ENCODE measurements around the gene TUT4.
A peak's percentile ranks its signal among the peaks of the same experiment; 100 is the strongest.
"Not testable (repeated sequence)": the region's sequence is repeated elsewhere in the genome, so short reads cannot be mapped to it uniquely, and the experiment has no call there.

Gene TUT4, protein sequence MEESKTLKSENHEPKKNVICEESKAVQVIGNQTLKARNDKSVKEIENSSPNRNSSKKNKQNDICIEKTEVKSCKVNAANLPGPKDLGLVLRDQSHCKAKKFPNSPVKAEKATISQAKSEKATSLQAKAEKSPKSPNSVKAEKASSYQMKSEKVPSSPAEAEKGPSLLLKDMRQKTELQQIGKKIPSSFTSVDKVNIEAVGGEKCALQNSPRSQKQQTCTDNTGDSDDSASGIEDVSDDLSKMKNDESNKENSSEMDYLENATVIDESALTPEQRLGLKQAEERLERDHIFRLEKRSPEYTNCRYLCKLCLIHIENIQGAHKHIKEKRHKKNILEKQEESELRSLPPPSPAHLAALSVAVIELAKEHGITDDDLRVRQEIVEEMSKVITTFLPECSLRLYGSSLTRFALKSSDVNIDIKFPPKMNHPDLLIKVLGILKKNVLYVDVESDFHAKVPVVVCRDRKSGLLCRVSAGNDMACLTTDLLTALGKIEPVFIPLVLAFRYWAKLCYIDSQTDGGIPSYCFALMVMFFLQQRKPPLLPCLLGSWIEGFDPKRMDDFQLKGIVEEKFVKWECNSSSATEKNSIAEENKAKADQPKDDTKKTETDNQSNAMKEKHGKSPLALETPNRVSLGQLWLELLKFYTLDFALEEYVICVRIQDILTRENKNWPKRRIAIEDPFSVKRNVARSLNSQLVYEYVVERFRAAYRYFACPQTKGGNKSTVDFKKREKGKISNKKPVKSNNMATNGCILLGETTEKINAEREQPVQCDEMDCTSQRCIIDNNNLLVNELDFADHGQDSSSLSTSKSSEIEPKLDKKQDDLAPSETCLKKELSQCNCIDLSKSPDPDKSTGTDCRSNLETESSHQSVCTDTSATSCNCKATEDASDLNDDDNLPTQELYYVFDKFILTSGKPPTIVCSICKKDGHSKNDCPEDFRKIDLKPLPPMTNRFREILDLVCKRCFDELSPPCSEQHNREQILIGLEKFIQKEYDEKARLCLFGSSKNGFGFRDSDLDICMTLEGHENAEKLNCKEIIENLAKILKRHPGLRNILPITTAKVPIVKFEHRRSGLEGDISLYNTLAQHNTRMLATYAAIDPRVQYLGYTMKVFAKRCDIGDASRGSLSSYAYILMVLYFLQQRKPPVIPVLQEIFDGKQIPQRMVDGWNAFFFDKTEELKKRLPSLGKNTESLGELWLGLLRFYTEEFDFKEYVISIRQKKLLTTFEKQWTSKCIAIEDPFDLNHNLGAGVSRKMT (N-terminal part only)

DNA sequence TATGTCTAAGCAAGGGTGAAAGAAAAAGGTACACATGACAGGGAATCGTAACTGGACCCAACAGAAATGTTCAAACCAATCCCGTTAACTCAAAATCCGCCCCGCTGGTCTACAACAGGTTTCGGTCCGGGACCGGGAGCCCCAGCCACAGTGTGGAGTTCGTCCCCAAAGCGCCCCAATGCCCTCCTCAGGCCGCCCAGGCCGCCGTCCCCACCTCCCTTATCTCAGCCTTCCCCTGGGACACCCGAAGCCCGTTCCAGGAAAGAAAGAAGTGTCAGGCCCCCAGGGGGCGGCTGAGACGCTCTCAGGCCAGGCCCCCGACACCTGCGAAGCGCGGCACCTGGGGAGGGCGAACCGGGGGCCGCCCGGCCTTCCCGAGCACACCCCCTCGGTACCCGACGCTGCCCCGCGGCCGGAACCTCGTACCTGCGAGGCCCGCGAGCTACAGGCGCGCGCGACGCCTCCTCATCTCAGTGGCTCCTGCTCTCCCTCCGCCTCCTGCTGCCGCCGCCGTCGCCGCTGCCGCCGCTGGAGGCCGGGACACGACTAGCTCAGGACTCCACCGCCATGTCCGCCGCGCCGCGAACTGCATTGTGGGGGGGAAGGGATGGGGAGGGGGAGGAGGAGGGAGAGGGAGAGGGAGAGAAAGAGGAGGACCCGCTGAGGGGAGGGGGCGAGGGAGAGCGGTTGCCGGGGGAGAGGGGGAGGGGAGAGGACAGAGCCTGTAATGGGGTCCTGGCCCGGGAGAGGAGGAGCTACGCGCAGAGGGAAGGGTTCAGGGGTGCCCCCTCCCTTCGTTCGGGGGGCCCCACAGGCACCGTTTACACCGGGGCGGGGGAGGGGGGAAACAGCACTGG lies at the start of gene TUT4:
TSS of gene TUT4 (minus strand) at position 588 of the 857 bp plus-strand sequence. CDS start 26,812 bp downstream, outside the sequence.
- peak; percentile 60 to 68 for DNase-seq (ENCODE audit: low read depth in 1 of 2, low spot score in 1 of 2)

DNA sequence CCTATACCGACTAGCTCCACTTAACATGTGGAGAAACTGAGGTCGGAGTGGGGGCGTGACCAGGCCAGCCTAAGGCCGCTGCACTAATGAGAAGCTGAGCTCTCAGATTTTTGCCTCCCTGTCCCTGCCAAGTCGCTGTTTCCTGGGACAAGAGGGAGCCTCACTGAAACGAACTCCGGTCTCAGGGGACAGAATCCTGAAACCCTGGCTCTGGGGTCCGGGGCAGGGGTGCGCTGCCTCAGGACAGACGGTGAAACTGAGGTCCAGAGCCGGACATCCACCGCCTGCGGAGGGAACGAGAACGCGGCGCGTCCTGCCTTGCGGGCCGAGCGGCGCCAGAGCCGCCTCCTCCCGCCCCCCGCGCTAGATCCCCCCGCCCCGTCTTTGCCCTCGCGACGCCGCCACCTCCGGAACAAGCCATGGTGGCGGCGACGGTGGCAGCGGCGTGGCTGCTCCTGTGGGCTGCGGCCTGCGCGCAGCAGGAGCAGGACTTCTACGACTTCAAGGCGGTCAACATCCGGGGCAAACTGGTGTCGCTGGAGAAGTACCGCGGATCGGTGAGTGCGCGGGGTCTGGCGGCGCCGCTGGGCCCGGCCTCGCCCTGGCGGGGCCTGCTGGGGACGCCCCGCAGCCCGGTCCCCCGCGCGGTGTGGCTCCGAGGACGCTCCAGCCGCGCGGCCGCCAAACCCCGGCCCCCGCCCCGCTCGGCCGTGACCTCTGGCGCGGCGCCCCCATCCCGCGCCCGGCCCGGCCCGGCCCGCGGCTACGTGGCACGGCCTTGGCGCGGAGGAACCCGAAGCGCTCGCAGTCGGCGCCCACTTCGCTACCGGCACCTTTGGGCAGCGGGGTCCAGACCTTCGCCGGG lies 49.3 kb upstream of the TUT4 start, which contains the start of gene GPX7:
TSS of gene GPX7 (plus strand) at position 381 of the 865 bp plus-strand sequence. CDS start at position 420, 39 bp downstream.
- DNase-seq (ENCODE audit: low read depth in 1 of 2, low spot score in 1 of 2), result peak; percentile 35 to 36

DNA sequence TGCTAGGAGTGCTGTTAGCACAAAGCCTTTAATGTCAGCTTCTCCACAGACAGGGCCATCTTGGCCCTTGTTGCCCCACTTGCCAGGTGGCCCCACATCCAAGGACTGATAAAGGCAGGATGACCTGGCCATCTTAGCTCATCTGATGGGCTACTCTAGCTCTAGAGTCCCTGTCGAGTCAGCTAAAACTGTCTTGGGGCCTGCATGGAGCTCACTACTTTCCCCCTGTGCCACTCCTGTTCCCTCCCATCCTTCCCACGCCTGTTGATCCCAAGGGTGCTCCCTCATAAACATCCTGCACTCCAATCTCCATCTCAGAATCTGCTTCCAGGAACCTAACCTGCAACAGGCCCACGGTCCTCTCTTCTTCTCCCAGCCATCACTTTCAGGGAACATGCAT lies 48.6 kb upstream of the TUT4 start:
- DNase-seq (ENCODE audit: low read depth in 1 of 2, low spot score in 1 of 2), result no peak

DNA sequence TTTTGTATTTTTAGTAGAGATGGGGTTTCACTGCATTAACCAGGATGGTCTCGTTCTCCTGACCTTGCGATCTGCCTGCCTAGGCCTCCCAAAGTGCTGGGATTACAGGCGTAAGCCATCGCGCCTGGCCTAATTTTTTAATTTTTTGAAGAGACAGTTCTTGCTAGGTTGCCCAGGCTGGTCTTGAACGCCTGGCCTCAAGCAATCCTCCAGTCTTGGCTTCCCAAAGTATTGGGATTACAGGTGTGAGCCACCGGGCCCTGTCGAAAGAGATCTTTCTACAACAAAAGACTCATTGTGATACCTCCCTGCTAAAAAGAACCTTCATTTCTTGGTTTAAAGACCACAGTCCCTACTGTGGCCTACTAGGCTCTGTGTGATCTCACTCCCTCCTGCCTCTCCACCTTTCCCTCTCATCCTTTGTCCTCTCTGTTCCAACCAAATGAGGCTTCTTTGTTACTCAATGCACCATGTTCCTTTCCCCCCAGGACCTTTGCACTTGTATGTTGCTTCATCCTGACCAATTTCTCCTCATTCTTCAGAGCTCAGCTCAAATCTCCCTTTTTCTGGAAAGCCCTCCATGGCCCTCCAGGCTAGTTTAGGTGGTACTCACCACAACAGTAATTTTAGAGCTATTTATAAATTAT lies 47.8 kb upstream of the TUT4 start:
- DNase-seq (ENCODE audit: low read depth in 1 of 2, low spot score in 1 of 2), result no peak

DNA sequence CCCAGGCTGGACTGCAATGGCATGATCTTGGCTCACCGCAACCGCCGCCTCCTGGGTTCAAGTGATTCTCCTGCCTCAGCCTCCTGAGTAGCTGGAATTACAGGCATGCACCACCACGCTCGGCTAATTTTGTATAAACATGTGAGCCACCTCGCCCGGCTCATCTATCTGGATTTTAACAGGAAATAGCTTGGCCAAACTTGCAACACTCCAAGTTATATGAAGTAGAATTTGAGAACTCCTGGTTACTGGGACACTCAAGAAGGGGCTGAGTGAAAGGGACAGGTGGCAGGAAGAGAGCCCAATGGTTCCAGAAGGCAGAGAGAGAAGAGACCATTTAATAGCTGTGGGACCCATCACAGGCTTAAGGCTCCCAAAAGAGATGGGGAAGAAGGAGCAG lies 46.3 kb upstream of the TUT4 start:
- DNase-seq (ENCODE audit: low read depth in 1 of 2, low spot score in 1 of 2), result no peak

DNA sequence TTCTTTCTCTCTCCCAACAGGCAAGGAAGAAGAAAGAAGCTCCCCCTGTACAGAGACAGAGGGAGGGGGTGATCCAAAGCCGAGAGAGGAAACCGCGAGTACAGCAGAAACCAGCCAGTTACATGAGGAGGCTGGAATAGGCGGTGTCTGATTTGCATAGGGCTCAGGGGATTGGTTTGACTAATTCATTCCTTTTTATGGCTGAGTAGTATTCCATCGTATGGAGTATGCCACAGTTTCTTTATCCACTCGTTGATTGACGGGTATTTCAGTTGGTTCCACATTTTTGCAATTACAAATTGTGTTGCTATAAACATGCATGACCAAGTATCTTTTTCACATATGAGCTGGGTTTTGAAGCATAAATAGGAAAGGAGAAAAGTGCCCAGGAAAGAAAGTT lies 45.8 kb upstream of the TUT4 start:
- no peak for DNase-seq (ENCODE audit: low read depth in 1 of 2, low spot score in 1 of 2)

DNA sequence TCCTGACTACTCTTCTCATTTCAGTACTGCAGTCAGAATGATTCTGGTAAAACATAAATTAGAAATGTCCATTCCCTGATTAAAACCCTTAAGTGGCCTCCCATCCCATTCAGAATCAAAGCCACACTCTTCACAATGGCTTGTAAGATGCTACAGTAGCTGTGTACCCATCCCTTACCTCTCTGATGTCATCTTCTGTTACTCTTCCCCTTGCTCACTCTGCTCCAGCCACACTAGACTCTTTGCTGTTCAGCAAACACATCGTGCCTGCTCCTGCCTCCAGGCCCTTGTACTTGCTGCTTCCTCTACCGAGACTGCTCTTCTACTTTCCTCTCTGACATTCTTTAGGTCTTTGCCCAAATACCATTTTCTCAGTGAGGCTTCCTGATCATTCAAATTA lies 45.0 kb upstream of the TUT4 start:
- no peak for DNase-seq (ENCODE audit: low read depth in 1 of 2, low spot score in 1 of 2)

DNA sequence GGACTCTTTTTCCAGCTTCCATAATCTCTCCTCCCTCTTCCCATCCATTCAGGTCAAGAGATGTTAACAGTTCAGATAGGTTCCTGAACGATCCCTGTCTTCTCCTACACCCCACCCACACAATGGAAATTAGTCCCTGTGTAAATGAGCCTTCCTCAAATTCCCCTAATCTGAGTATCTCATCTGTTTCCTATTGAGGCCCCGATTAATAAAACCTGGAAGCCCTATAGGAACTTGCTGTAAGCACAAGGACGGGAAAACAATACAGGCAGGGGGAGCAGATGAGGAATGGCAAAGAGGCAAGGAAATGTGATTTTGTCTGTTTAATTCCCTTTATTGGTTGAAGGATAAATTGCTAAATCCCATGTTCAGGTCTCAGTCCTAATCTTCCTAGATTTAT lies 42.2 kb upstream of the TUT4 start:
- DNase-seq (ENCODE audit: low read depth in 1 of 2, low spot score in 1 of 2), result no peak

DNA sequence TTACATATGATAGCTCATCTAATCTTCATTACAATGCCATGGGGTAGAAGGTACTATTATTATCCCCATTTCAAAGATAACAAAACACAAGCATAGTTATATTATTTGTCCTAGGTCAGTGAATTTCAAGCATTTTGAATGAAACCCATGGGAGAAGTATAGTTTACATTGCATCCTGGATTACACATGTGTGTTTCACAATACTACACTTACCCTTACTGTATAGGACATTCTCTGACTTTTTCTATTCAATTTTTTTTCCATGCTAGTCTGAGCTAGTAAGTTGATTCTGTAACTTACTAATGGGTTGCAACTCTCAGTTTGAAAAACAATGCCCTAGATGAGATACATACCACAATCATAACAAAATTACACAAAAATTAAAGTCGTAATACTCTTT lies 40.6 kb upstream of the TUT4 start:
- no peak for DNase-seq (ENCODE audit: low read depth in 1 of 2, low spot score in 1 of 2)

DNA sequence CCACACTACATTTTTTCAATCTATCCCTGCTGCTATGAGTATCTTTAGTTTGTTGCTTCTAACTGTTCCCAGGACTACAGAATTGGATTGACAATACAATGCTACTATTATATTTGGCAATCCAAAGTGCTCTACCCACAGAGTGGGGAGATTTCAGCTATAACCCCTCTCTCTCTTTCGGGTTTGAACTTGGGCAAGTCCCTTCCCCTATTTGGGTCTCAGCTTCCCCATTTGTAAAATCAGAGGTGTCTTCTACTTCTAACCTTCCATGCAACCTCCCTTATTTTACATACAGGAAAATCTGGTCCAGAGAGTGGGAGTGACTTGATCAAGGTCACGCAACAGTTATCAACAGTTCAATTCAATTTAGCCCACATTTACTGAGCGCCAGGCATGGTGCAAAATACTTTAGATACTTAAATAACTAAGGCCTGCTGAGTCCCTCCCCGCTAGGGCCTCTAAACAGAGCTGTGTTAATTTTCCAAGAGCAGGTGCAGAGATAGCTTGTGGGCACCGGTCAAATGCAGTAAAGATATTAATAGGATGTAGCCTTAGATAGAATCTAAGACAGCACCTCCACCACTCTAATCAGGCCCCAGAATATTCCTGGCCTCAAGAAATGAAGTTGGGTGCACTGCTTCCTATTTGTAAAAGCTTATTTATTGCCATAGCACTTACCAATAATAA lies 39.9 kb upstream of the TUT4 start:
- DNase-seq (ENCODE audit: low read depth in 1 of 2, low spot score in 1 of 2), result no peak

DNA sequence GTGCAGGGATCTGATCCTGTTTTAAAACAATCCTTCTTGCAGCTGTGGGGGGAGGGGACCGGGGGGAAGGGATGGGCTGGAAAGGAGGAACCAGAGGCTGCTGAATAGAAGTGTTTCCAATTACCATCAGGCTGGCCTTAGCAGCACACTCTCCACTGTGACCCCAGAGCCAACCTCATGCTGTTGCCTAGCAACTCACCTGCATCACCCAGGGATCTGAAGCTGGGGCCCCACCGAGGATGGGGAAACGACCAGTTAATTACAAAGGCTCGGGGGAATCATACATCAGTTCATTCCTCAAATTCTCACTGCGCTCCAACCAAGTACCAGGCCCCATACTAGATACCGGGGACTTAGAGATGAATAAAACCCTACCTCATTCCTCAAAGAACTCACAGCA lies 37.4 kb upstream of the TUT4 start:
- DNase-seq (ENCODE audit: low read depth in 1 of 2, low spot score in 1 of 2), result no peak

DNA sequence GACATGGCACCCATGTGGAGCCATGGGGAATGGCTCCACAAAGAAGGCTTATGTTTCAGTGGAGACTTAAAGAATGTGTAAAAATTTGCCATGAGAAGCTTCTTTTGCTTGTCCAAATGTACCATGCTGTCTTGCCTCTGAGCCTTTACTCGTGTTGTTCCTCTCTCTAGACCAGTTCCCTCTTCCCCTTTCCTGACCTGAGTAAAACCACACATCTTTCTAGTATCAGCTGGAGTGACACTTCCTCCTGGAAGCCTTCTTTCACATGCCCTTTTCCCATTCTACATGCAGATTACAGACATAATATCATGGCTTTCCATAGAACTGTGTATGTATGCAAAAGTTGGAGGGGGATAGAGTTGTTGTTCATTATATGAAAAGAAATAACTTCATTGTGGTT lies 35.6 kb upstream of the TUT4 start:
- no peak for DNase-seq (ENCODE audit: low read depth in 1 of 2, low spot score in 1 of 2)

DNA sequence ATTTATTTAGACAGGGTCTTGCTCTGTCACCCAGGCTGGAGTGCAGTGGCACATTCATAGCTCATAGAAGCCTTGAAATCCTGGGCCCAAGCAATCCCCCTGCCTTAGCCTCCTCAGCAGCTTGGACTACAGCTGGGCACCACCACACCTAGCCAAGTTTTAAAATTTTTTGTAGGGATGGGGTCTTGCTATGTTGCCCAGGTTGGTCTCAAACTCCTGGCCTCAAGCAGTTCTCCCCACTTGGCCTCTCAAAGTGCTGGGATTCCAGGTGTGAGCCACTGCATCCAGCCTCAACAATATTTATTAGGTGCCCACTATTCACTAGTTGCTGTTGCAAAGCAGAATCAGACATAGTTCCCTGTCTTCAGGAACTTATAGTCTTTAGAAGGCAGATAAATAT lies 35.1 kb upstream of the TUT4 start:
- DNase-seq (ENCODE audit: low read depth in 1 of 2, low spot score in 1 of 2), result no peak

DNA sequence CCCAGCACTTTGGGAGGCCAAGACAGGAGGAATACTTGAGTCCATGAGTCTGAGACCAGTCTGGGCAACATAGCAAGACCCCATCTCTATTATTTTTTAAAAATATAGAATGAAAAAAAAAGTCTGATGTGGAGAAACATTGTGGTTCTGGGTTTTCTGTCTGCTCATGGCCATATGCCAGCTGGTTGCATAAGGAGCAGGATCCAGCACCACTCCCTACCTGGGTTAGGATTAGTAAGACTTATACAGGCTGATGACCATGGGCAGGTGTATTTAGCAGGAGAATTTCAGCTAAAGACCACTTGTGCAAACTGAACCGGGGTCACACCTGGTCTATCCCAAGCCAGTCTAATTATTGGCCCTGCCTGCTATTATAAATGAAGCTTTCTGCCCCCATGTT lies 32.6 kb upstream of the TUT4 start:
- DNase-seq (ENCODE audit: low read depth in 1 of 2, low spot score in 1 of 2), result no peak

DNA sequence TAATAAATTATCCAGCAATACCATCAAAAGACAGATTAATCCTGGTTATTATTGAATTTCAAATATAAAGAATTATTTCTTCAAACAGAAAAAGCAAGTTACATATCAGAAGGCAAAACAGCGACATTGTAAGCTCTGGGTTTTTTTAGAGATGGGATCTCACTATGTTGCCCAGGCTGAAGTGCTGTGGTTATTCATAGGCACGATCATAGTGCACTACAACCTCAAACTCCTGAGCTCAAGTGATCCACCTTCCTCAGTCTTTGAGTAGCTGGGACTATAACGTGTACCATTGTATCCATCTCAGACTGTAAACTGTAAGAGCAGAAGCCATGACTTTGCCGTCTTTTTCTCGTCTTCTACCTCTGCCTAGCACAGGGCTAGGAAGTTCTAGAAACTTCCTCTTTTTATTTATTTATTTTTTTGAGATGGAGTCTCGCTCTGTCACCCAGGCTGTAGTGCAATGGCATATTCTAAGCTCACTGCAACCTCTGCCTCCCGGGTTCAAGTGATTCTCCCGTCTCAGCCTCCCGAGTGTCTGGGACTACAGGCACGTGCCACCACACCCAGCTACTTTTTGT lies 29.3 kb upstream of the TUT4 start:
- DNase-seq (ENCODE audit: low read depth in 1 of 2, low spot score in 1 of 2), result no peak

DNA sequence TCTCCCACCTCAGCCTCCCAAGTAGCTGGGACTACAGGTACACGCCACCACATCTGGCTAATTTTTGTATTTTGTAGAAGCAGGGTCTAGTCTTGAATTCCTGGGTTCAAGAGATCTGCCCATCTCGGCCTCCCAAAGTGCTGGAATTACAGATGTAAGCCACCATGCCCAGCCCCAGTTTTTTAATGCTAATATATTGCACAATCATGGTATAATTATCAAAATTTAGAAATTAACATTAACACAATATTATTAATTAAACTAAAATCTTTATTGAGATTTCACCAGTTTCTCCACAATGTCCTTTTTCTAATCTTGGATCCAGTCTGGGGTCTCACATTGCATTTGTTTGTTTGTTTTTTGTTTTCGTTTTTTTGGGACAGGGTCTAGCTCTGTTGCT lies 27.4 kb upstream of the TUT4 start:
- DNase-seq (ENCODE audit: low read depth in 1 of 2, low spot score in 1 of 2), result no peak

DNA sequence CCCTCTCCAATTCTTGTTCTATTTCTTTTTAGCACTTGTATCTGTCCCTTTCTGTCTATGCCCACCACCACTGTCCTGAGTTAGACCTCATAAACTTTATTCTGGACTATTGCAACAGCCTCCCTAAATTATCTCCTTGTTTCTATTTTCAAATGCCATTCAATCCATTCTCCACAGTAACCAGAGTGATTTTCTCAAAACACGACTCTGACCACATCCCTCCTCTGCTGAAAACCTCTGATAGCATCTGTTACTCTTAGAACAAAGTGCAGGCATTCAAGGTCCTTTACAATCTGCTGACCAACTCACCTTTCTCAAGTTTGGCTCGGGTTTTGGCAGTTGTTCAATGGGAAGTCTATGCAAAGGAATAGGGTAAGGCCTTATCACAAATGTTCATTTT lies 26.5 kb upstream of the TUT4 start:
- DNase-seq (ENCODE audit: low read depth in 1 of 2, low spot score in 1 of 2), result no peak

DNA sequence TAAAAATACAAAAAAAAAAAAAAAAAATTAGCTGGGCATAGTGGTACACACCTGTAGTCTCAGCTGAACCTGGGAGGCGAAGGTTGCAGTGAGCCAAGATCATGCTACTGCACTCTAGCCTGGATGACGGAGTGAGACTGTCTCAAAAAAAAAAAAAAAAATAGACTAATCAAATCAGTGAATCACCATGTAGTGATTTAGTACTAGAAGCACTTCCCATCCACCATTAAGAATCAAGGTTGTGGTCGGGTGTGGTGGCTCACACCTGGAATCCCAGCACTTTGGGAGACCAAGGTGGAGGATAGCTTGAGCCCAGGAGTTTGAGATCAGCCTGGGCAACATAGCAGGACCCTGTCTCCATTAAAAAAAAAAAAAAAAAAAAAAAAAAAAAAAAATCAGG lies 25.2 kb upstream of the TUT4 start:
- not testable (repeated sequence) for DNase-seq (ENCODE audit: low read depth in 1 of 2, low spot score in 1 of 2)

Measured in activated CD4-positive, alpha-beta T cell treated with anti-CD3 and anti-CD28 coated beads, Interleukin-2, amount 50 U/mL, for 24 hours (primary cell).